CD8-positive, alpha-beta memory T cell (primary cell): ENCODE data around the gene GNAL. TPM values are rescaled to one million over a fixed set of nuclear protein-coding genes. Genes with fewer than 3 reads are reported as not detected.
"Not testable (repeated sequence)": the region's sequence is repeated elsewhere in the genome, so short reads cannot be mapped to it uniquely, and the experiment has no call there.

ENCODE experiments used
- CTCF ChIA-PET: fragments of 350-600 bp; sonication (Branson Sonifier 250); formaldehyde crosslinking; loops from one replicate; lab custom pipeline; 2021; ENCODE audit warnings: antibody characterized with exemption; lab: Charles Lee
- POLR2A ChIA-PET: fragments of 350-600 bp; sonication (Branson Sonifier 250); formaldehyde crosslinking; loops from one replicate; lab custom pipeline; 2021; ENCODE audit warnings: antibody characterized with exemption; lab: Charles Lee
- DNase-seq, 5 donors: peaks; one replicate each; pipeline versions ENCODE4 v3.0.0 to v3.0.0-alpha.2; 2020 to 2022; ENCODE audit warnings: mixed read lengths in 1 of 5
- H3K27ac ChIP-seq: one replicate; pipeline ENCODE4 v1.7.0; 2013; ENCODE audit warnings: low read depth, mild to moderate bottlenecking, low read length, moderate library complexity
- H3K27me3 ChIP-seq: 2 replicates; pipeline ENCODE4 v1.7.0; 2013; ENCODE audit warnings: low read length, mild to moderate bottlenecking; ENCODE audit not compliant: insufficient read depth, poor library complexity, severe bottlenecking
- H3K36me3 ChIP-seq: 2 replicates; pipeline ENCODE4 v1.7.0; 2013; ENCODE audit warnings: mild to moderate bottlenecking, low read length, moderate library complexity; ENCODE audit not compliant: insufficient read depth
- H3K4me1 ChIP-seq: 2 replicates; pipeline ENCODE4 v1.7.0; 2013; ENCODE audit warnings: mild to moderate bottlenecking, low read length, moderate library complexity; ENCODE audit not compliant: insufficient read depth
- H3K4me3 ChIP-seq: 2 replicates; pipeline ENCODE4 v1.7.0; 2013; ENCODE audit warnings: mild to moderate bottlenecking, low read length
- H3K9me3 ChIP-seq: 2 replicates; pipeline ENCODE4 v1.7.0; 2013; ENCODE audit warnings: mild to moderate bottlenecking, low read length
- H3K27ac Mint-ChIP-seq, 8 donors: one replicate each; pipeline ENCODE4 v1.8.0; 2020 to 2021; ENCODE audit warnings: mixed read lengths in 8 of 8, mild to moderate bottlenecking in 6 of 8, inconsistent platforms in 3 of 8, moderate library complexity in 3 of 8
- H3K27me3 Mint-ChIP-seq, 2 donors: one replicate each; pipeline ENCODE4 v1.8.0; 2020 to 2021; ENCODE audit warnings: mixed read lengths in 2 of 2, mild to moderate bottlenecking in 1 of 2, moderate library complexity in 1 of 2
- H3K36me3 Mint-ChIP-seq, 3 donors: one replicate each; pipeline ENCODE4 v1.8.0; 2020 to 2021; ENCODE audit warnings: mixed read lengths in 3 of 3, inconsistent platforms in 1 of 3, mild to moderate bottlenecking in 1 of 3
- H3K4me1 Mint-ChIP-seq, 3 donors: one replicate each; pipeline ENCODE4 v1.8.0; 2020 to 2021; ENCODE audit warnings: mixed read lengths in 3 of 3, inconsistent platforms in 1 of 3, mild to moderate bottlenecking in 1 of 3
- H3K4me3 Mint-ChIP-seq, 7 donors: one replicate each; pipeline ENCODE4 v1.8.0; 2020 to 2021; ENCODE audit warnings: mixed read lengths in 7 of 7, mild to moderate bottlenecking in 6 of 7, moderate library complexity in 4 of 7, inconsistent platforms in 2 of 7
- H3K9me3 Mint-ChIP-seq, 5 donors: one replicate each; pipeline ENCODE4 v1.8.0; 2020 to 2022; ENCODE audit warnings: mixed read lengths in 5 of 5, mild to moderate bottlenecking in 3 of 5, moderate library complexity in 2 of 5, inconsistent platforms in 1 of 5
- polyA plus RNA-seq: library from polyadenylated mRNA; unstranded; fragments of 300-500 nt; fragmentation: Illumina TruSeq; gene quantifications from one replicate; pipeline ENCODE4 v1.2.3, GENCODE V29; 2021
- total RNA-seq, 2 experiments: library from RNA; stranded (reverse); gene quantifications; one replicate each; pipeline ENCODE4 v1.2.3, GENCODE V29; 2021

GNAL gene
- under 1 TPM; 0.04 to 0.38 TPM for total RNA-seq
- not detected for polyA plus RNA-seq

- H3K36me3 Mint-ChIP-seq = peaks cover 0 to 3% (median 0%) of the 10 kb centered on the region in 3 donors
- Histone ChIP-seq H3K9me3 (no peaks in the 10 kb centered on the region), H3K36me3 (no peaks in the 10 kb centered on the region), H3K4me1 (no peaks in the 10 kb centered on the region), H3K27me3 (peaks cover 11% of the 10 kb centered on the region), H3K27ac (no peak within 1 kb of the TSS), H3K4me3 (peak within 1 kb of the TSS; percentile 37)
- peaks cover 5 to 14% (median 13%) of the 10 kb centered on the region in 5 donors for H3K9me3 Mint-ChIP-seq
- DNase-seq = peak in 2 of 5 donors; percentile 8 to 12
- peaks cover 39 to 55% of the 10 kb centered on the region in 2 donors for H3K27me3 Mint-ChIP-seq
- H3K4me3 Mint-ChIP-seq = peak within 1 kb of the TSS; percentile 51 to 78 (median 70)
- CTCF ChIA-PET = interaction anchor here (0.9 kb wide), 1 partner anchor 10 kb away, joined by 3 read pairs; no protein-coding TSS in a partner anchor
- POLR2A ChIA-PET = no interaction called here
- peaks cover 10 to 11% (median 11%) of the 10 kb centered on the region in 3 donors for H3K4me1 Mint-ChIP-seq
- peak within 1 kb of the TSS in 2 of 8 donors; percentile 8 to 51 for H3K27ac Mint-ChIP-seq
Measured at GRCh38 chr18:11688972-11689668, at the start of gene GNAL. Gene GNAL (plus strand): TSS chr18:11689264. CDS start chr18:11689564, 300 bp downstream.

GRCh38 chr18:11647310-11647709 is 41.8 kb upstream of the GNAL start:
- POLR2A ChIA-PET, H3K27ac ChIP-seq, H3K4me3 ChIP-seq, H3K27me3 ChIP-seq, H3K9me3 ChIP-seq, H3K27me3 Mint-ChIP-seq, H3K4me3 Mint-ChIP-seq, H3K27ac Mint-ChIP-seq, CTCF ChIA-PET, H3K36me3 Mint-ChIP-seq, DNase-seq, H3K4me1 Mint-ChIP-seq, H3K4me1 ChIP-seq, H3K36me3 ChIP-seq: not testable (repeated sequence)
- H3K9me3 Mint-ChIP-seq = peaks cover 0 to 14% (median 9%) of the 10 kb centered on the region in 5 donors

- H3K4me3 ChIP-seq, H3K27me3 ChIP-seq, POLR2A ChIA-PET, H3K4me1 Mint-ChIP-seq, H3K9me3 ChIP-seq, H3K4me3 Mint-ChIP-seq, H3K4me1 ChIP-seq, CTCF ChIA-PET, DNase-seq, H3K27me3 Mint-ChIP-seq, H3K27ac Mint-ChIP-seq, H3K36me3 Mint-ChIP-seq, H3K36me3 ChIP-seq, H3K27ac ChIP-seq: not testable (repeated sequence)
- peaks cover 0 to 14% (median 9%) of the 10 kb centered on the region in 5 donors for H3K9me3 Mint-ChIP-seq
Measured at GRCh38 chr18:11647804-11648203, 41.3 kb upstream of the GNAL start.

- Histone ChIP-seq H3K27ac (no peak overlapping the region), H3K36me3 (no peaks in the 10 kb centered on the region), H3K4me1 (no peaks in the 10 kb centered on the region), H3K27me3 (peaks cover under 1% of the 10 kb centered on the region), H3K4me3 (no peak overlapping the region), H3K9me3 (no peaks in the 10 kb centered on the region)
- peaks cover 0 to 14% (median 9%) of the 10 kb centered on the region in 5 donors for H3K9me3 Mint-ChIP-seq
- no peaks in the 10 kb centered on the region for H3K36me3 Mint-ChIP-seq
- H3K4me3 Mint-ChIP-seq = no peak overlapping the region
- ChIA-PET CTCF (no interaction called here), POLR2A (no interaction called here)
- H3K4me1 Mint-ChIP-seq = no peaks in the 10 kb centered on the region
- H3K27me3 Mint-ChIP-seq = peaks cover 12 to 25% of the 10 kb centered on the region in 2 donors
- no peak for DNase-seq
- no peak overlapping the region for H3K27ac Mint-ChIP-seq
Measured at GRCh38 chr18:11649839-11650238, 39.2 kb upstream of the GNAL start.

GRCh38 chr18:11651899-11652298 is 37.2 kb upstream of the GNAL start:
- Mint-ChIP-seq H3K4me3 (no peak overlapping the region), H3K9me3 (peaks cover 0 to 14% (median 9%) of the 10 kb centered on the region in 5 donors), H3K27ac (no peak overlapping the region), H3K4me1 (peaks cover 0 to 7% (median 3%) of the 10 kb centered on the region in 3 donors), H3K27me3 (peaks cover 17 to 39% of the 10 kb centered on the region in 2 donors), H3K36me3 (no peaks in the 10 kb centered on the region)
- no peak for DNase-seq
- Histone ChIP-seq H3K4me3 (no peak overlapping the region), H3K27me3 (peaks cover 5% of the 10 kb centered on the region), H3K27ac (no peak overlapping the region), H3K9me3 (no peaks in the 10 kb centered on the region), H3K36me3 (no peaks in the 10 kb centered on the region), H3K4me1 (no peaks in the 10 kb centered on the region)
- ChIA-PET CTCF (no interaction called here), POLR2A (no interaction called here)

- peaks cover 5% of the 10 kb centered on the region for H3K27me3 ChIP-seq
- no peaks in the 10 kb centered on the region for H3K4me1 ChIP-seq
- H3K4me3 ChIP-seq = no peak overlapping the region
- H3K9me3 ChIP-seq = no peaks in the 10 kb centered on the region
- H3K4me3 Mint-ChIP-seq = peak overlapping the region in 1 of 7 donors; percentile 44
- H3K4me1 Mint-ChIP-seq = peaks cover 0 to 7% (median 3%) of the 10 kb centered on the region in 3 donors
- no peak for DNase-seq
- H3K36me3 Mint-ChIP-seq = no peaks in the 10 kb centered on the region
- H3K36me3 ChIP-seq = no peaks in the 10 kb centered on the region
- H3K9me3 Mint-ChIP-seq = peaks cover 0 to 10% (median 7%) of the 10 kb centered on the region in 5 donors
- H3K27ac ChIP-seq = no peak overlapping the region
- CTCF ChIA-PET = no interaction called here
- POLR2A ChIA-PET = no interaction called here
- no peak overlapping the region for H3K27ac Mint-ChIP-seq
- peaks cover 23 to 52% of the 10 kb centered on the region in 2 donors for H3K27me3 Mint-ChIP-seq
Measured at GRCh38 chr18:11653521-11653920, 35.5 kb upstream of the GNAL start.

GRCh38 chr18:11654736-11655605 is 34.1 kb upstream of the GNAL start:
- no peak overlapping the region for H3K4me3 Mint-ChIP-seq
- DNase-seq = peak in 1 of 5 donors; percentile 8
- Histone ChIP-seq H3K4me1 (no peaks in the 10 kb centered on the region), H3K9me3 (no peaks in the 10 kb centered on the region), H3K36me3 (no peaks in the 10 kb centered on the region), H3K27me3 (peaks cover 5% of the 10 kb centered on the region), H3K27ac (no peak overlapping the region), H3K4me3 (no peak overlapping the region)
- H3K27me3 Mint-ChIP-seq = peaks cover 23 to 62% of the 10 kb centered on the region in 2 donors
- H3K27ac Mint-ChIP-seq = no peak overlapping the region
- no peaks in the 10 kb centered on the region for H3K36me3 Mint-ChIP-seq
- H3K9me3 Mint-ChIP-seq = no peaks in the 10 kb centered on the region
- ChIA-PET CTCF (interaction anchor here (0.7 to 1.3 kb wide), 4 partner anchors 11 to 384 kb away, joined by 3 to 4 read pairs (median 3); no protein-coding TSS in a partner anchor), POLR2A (no interaction called here)
- peaks cover 0 to 7% (median 3%) of the 10 kb centered on the region in 3 donors for H3K4me1 Mint-ChIP-seq

- H3K4me3 Mint-ChIP-seq = no peak overlapping the region
- Histone ChIP-seq H3K36me3 (no peaks in the 10 kb centered on the region), H3K4me3 (no peak overlapping the region), H3K27ac (no peak overlapping the region), H3K4me1 (no peaks in the 10 kb centered on the region), H3K9me3 (no peaks in the 10 kb centered on the region), H3K27me3 (peaks cover 5% of the 10 kb centered on the region)
- H3K4me1 Mint-ChIP-seq = peaks cover 0 to 7% (median 3%) of the 10 kb centered on the region in 3 donors
- no peak for DNase-seq
- POLR2A ChIA-PET = no interaction called here
- no peak overlapping the region for H3K27ac Mint-ChIP-seq
- H3K9me3 Mint-ChIP-seq = no peaks in the 10 kb centered on the region
- H3K36me3 Mint-ChIP-seq = no peaks in the 10 kb centered on the region
- CTCF ChIA-PET = interaction anchor here (0.7 to 1.3 kb wide), 4 partner anchors 10 to 383 kb away, joined by 3 to 4 read pairs (median 3); no protein-coding TSS in a partner anchor
- peaks cover 23 to 62% of the 10 kb centered on the region in 2 donors for H3K27me3 Mint-ChIP-seq
Measured at GRCh38 chr18:11655606-11655932, 33.5 kb upstream of the GNAL start.
